OCI-LY7 (cell line): ENCODE results near the gene NNT. TPM values are rescaled to one million over a fixed set of nuclear protein-coding genes. Genes with fewer than 3 reads are reported as not detected.

Source experiments
- BruUV-seq: library from RNA; stranded (reverse); fragments of 400-500 nt; replicated peaks from 2 replicates; lab custom pipeline; 2021; lab: Mats Ljungman, UMichigan
- CTCF ChIA-PET: fragments of 300-600 bp; sonication (Branson Sonifier 250); formaldehyde crosslinking; loops from one replicate; lab custom pipeline; 2022; ENCODE audit warnings: antibody characterized with exemption; ENCODE audit not compliant: unreplicated experiment; lab: Charles Lee
- POLR2A ChIA-PET: fragments of 300-600 bp; sonication (Branson Sonifier 250); formaldehyde crosslinking; loops from one replicate; lab custom pipeline; 2022; ENCODE audit warnings: antibody characterized with exemption; lab: Charles Lee
- DNase-seq: peaks from one replicate; pipeline ENCODE4 v3.0.0-alpha.2; 2015; ENCODE audit warnings: low spot score
- H2AFZ ChIP-seq: fragments of 200-600 bp; sonication (generic), shearing (Covaris generic); 2 replicates; pipeline ENCODE4 v1.6.1; 2014; ENCODE audit warnings: mild to moderate bottlenecking, antibody characterized with exemption, low read length, moderate library complexity
- H3K27ac ChIP-seq: fragments of 200-600 bp; sonication (generic); 2 replicates; pipeline ENCODE4 v1.5.1; 2014; ENCODE audit warnings: mixed run types, low read depth, mild to moderate bottlenecking, moderate library complexity, low read length, inconsistent platforms; ENCODE audit not compliant: poor library complexity, severe bottlenecking
- H3K36me3 ChIP-seq: fragments of 200-600 bp; sonication (generic); 2 replicates; pipeline ENCODE4 v1.6.1; 2014; ENCODE audit warnings: mild to moderate bottlenecking, antibody characterized with exemption, low read length, moderate library complexity, mixed read lengths; ENCODE audit not compliant: insufficient read depth
- H3K4me1 ChIP-seq: fragments of 200-600 bp; sonication (generic); 2 replicates; pipeline ENCODE4 v1.5.1; 2014; ENCODE audit warnings: mild to moderate bottlenecking, low read length; ENCODE audit not compliant: insufficient read depth, poor library complexity, severe bottlenecking
- H3K4me2 ChIP-seq: fragments of 200-600 bp; sonication (generic); 2 replicates; pipeline ENCODE4 v1.6.1; 2014; ENCODE audit warnings: mild to moderate bottlenecking, low read length
- H3K4me3 ChIP-seq: fragments of 200-600 bp; sonication (generic); 2 replicates; pipeline ENCODE4 v1.5.1; 2014; ENCODE audit warnings: mild to moderate bottlenecking, low read depth, low read length; ENCODE audit not compliant: poor library complexity, severe bottlenecking
- H3K79me2 ChIP-seq: fragments of 200-600 bp; sonication (generic); 2 replicates; pipeline ENCODE4 v1.6.1; 2016; ENCODE audit warnings: low read depth, mild to moderate bottlenecking, low read length, moderate library complexity, mixed read lengths; ENCODE audit not compliant: insufficient read depth
- H3K9me2 ChIP-seq: fragments of 200-600 bp; sonication (generic); 2 replicates; pipeline ENCODE4 v1.6.1; 2016; ENCODE audit warnings: mild to moderate bottlenecking, low read length, mixed read lengths; ENCODE audit not compliant: insufficient read depth
- H3K9me3 ChIP-seq: fragments of 200-600 bp; sonication (generic); 2 replicates; pipeline ENCODE4 v1.6.1; 2014; ENCODE audit warnings: mild to moderate bottlenecking, mixed run types, low read length, mixed read lengths
- H4K20me1 ChIP-seq: fragments of 200-600 bp; sonication (generic); 2 replicates; pipeline ENCODE4 v1.6.1; 2014; ENCODE audit warnings: mild to moderate bottlenecking, antibody characterized with exemption, low read length, moderate library complexity, mixed read lengths; ENCODE audit not compliant: insufficient read depth
- CTCF ChIP-seq: fragments of 200-600 bp; sonication (generic); conservative IDR thresholded peaks from 2 replicates; pipeline ENCODE4 v1.5.1; 2014; ENCODE audit warnings: mild to moderate bottlenecking, antibody characterized with exemption, low read length, moderate library complexity, mixed read lengths
- EZH2phosphoT487 ChIP-seq: fragments of 200-600 bp; sonication (generic); IDR thresholded peaks from 2 replicates; pipeline ENCODE4 v1.6.1; 2018; ENCODE audit warnings: low read depth, borderline replicate concordance, mild to moderate bottlenecking, mixed run types, antibody characterized with exemption, low read length, moderate library complexity, mixed read lengths
- intact Hi-C: fragments of 100-400 bp; cut with micrococcal nuclease; formaldehyde crosslinking; loops from one replicate; pipeline ENCODE4 v1.10.0; 2022; ENCODE audit not compliant: unreplicated experiment
- total RNA-seq, 2 experiments: library from RNA; depleted of rRNA in 1 of 2; stranded (reverse); fragments of >200 nt in 1 of 2; shearing (Covaris generic) in 1 of 2; gene quantifications; 2 replicates each; pipeline ENCODE4 v1.2.3, GENCODE V29; 2014 to 2022

Gene NNT
- total RNA-seq, 2 experiments from 2014 or later: 33.6 to 98.3 TPM

- no peak overlapping the region for H3K4me3 ChIP-seq
- ChIA-PET POLR2A (interaction anchor here (0.9 kb wide), 1 partner anchor 36 kb away, joined by 3 read pairs; no protein-coding TSS in a partner anchor), CTCF (no interaction called here)
- H3K79me2 ChIP-seq: no peaks in the 10 kb centered on the region
- no peaks in the 10 kb centered on the region for H3K9me2 ChIP-seq
- no peak overlapping the region for H3K4me2 ChIP-seq
- H3K27ac ChIP-seq: no peak overlapping the region
- H2AFZ ChIP-seq: no peak overlapping the region
- BruUV-seq: no TSS peak
- no peaks in the 10 kb centered on the region for H4K20me1 ChIP-seq
- no peaks in the 10 kb centered on the region for H3K36me3 ChIP-seq
- H3K9me3 ChIP-seq: no peaks in the 10 kb centered on the region
- no peaks in the 10 kb centered on the region for H3K4me1 ChIP-seq
- intact Hi-C loops: no loop called here
- DNase-seq: no peak
- TF ChIP-seq EZH2phosphoT487 (no peak), CTCF (no peak)
Observed at GRCh38 chr5:43563321-43563720, 39.7 kb upstream of the NNT start.

GRCh38 chr5:43564289-43564850 is 38.6 kb upstream of the NNT start:
- ChIA-PET CTCF (no interaction called here), POLR2A (interaction anchor here (0.9 to 1.2 kb wide), 2 partner anchors 35 to 61 kb away, joined by 3 read pairs; no protein-coding TSS in a partner anchor)
- no peaks in the 10 kb centered on the region for H3K9me2 ChIP-seq
- no TSS peak for BruUV-seq
- no peaks in the 10 kb centered on the region for H4K20me1 ChIP-seq
- no peak overlapping the region for H3K27ac ChIP-seq
- no peaks in the 10 kb centered on the region for H3K79me2 ChIP-seq
- intact Hi-C loops: no loop called here
- H3K36me3 ChIP-seq: no peaks in the 10 kb centered on the region
- peak overlapping the region; percentile 30; the same call in 1 of the 2 replicates for H2AFZ ChIP-seq
- H3K9me3 ChIP-seq: no peaks in the 10 kb centered on the region
- H3K4me2 ChIP-seq: no peak overlapping the region
- DNase-seq: no peak
- H3K4me1 ChIP-seq: no peaks in the 10 kb centered on the region
- no peak for TF ChIP-seq CTCF
- no peak for TF ChIP-seq EZH2phosphoT487
- H3K4me3 ChIP-seq: no peak overlapping the region

GRCh38 chr5:43565043-43565442 is 37.9 kb upstream of the NNT start:
- Histone ChIP-seq H2AFZ (no peak overlapping the region), H3K9me3 (no peaks in the 10 kb centered on the region), H3K4me3 (no peak overlapping the region), H3K27ac (no peak overlapping the region), H3K4me1 (no peaks in the 10 kb centered on the region), H3K4me2 (no peak overlapping the region), H3K79me2 (no peaks in the 10 kb centered on the region), H3K36me3 (no peaks in the 10 kb centered on the region), H4K20me1 (no peaks in the 10 kb centered on the region), H3K9me2 (no peaks in the 10 kb centered on the region)
- ChIA-PET POLR2A (interaction anchor here (1.2 kb wide), 1 partner anchor 60 kb away, joined by 3 read pairs; no protein-coding TSS in a partner anchor), CTCF (no interaction called here)
- no TSS peak for BruUV-seq
- TF ChIP-seq CTCF: no peak
- TF ChIP-seq EZH2phosphoT487: no peak
- intact Hi-C loops: no loop called here
- DNase-seq: no peak
